ENCODE data around the gene PPP2R5C.

Gene PPP2R5C

DNA sequence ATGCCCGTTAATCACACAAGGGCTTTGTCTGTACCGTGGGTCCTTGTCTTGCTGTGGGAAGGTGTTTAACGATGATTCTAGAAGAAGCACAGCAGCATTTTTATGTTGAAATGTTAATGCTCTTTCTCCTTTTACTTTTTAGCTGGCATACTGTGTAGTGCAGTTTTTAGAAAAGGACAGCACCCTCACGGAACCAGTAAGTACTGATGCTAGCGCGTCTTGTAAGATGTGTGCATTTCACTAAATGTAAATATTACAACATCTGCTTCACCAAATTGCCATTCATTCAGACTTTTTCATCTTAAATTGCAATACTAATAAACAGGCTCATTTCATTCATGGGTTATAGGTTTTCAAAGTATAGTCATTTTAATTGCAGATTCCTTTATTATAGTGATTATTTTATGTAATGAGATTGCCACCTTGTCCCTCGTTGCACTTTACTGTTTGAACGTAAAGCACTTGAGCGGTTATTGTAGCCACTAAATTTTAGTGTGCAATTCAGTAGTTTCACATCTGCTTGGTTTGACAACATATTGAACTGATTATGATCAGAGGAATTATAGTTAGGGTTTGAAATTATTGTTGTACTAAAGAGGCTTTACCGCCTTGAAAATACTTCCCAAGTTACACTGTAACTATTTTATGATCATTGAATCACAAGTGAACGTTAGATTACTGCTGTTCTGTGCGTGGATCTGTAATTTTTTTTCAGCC, 133.0 kb downstream of the PPP2R5C start:
- no peak for DNase-seq

DNA sequence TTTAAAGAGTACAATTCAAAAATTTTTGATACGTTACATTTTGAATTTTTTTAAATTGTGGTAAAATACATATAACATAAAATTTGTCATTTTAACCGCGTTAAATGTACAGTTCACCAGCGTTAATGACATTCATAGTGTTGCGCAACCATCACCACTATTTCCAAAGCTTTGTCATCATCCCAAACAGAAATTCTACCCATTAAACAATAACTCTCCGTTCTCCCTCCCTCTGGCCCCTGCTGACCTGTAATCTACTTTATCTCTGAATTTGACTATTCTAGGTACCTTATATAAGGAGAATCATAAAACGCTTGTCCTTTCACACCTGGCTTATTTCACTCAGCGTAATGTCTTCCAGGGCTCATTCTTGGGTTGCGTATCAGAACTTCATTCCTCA, 133.7 kb downstream of the PPP2R5C start:
- DNase-seq = no peak

DNA sequence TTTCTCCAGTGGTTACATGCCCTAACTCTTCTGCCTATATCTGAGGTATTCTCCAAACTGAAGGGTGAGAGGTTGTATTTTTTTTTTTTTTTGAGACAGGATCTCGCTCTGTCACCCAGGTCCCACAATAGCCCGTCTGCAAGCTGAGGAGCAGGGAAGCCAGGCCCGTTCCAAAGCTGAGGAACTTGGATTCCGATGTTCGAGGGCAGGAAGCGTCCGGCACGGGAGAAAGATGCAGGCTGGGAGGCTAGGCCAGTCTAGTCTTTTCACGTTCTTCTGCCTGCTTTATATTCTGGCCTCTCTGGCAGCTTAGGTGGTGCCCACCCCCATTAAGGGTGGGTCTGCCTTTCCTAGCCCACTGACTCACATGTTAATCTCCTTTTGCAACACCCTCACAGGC, 135.8 kb downstream of the PPP2R5C start:
- DNase-seq = no peak

DNA sequence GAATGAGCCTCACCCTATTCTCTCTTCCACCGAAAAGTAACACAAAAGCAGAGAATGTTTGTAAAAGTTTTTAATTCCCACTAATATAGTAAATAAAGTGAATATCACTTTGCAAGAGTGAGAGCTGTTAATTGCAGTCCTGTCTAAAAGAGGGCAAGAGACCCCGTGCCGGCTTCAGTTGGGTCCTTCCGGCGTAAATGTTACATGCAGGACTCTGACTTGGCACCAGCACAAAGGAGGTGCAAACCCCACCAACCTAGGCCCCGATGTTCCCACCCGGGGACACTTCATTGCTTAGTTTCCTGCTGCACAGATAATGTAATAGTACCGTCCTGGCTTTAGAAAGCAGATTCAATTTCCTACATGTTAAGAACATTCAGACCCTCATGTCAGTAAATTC, 136.9 kb downstream of the PPP2R5C start:
- DNase-seq = no peak

DNA sequence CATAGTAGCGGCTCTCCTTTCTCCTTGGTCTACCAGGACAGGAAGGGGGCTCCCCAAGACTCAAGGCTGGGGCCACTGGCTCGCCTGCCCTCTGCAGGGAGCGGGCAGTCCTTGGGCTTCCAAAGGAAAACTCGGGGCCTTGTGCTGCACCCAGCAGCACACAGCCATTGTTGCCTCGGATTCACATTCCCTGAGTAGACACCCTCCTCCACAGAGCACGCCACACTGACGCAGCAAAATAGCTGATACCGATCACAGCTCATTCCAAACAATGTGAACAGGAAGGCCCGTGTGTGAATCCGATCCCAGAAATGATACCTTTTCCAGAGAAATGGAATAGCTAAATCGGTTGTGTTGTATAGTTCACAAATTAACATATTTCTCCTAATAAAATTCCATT, 137.8 kb downstream of the PPP2R5C start:
- no peak for DNase-seq

DNA sequence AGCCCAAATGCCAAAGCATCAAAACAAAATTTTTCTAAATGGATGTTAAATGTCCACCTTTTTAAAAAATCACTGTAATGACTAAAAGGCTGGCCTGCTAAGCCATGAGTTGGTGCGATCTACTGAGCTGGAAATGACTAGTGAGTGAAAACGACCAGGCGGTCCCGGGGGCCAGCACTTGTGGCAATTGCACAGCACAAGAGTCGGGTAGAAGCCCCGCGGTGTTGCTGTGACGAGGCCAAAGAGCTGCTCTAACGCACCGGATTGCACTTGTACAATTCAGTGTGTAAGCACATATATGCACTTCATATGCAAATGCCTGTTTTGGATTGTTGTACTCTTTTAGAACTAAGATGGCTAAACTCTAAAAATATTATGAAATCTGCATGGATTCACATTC, 138.7 kb downstream of the PPP2R5C start:
- DNase-seq = no peak

DNA sequence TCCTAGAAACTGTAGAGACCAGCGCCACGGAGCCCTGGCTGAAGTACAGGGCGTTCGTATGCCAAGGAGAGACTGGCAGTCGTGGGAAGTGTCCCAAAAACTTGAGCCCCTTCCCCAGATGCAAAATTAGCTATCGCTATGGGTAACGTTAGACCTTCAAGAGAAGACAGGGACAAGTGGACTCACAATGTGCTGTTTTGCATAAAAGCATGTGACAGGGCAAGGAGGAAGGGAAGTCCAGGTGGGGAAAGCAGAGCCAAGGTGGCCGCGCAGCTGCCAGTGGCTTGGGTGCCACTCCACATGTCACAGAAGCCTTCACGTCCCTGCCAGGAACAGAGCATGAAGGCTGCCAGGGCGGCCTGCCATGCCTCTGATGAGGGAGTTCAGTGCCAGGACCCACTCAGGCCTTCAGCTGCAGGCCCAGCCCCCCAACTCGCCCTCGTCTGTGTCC, 141.6 kb downstream of the PPP2R5C start:
- no peak for DNase-seq

DNA sequence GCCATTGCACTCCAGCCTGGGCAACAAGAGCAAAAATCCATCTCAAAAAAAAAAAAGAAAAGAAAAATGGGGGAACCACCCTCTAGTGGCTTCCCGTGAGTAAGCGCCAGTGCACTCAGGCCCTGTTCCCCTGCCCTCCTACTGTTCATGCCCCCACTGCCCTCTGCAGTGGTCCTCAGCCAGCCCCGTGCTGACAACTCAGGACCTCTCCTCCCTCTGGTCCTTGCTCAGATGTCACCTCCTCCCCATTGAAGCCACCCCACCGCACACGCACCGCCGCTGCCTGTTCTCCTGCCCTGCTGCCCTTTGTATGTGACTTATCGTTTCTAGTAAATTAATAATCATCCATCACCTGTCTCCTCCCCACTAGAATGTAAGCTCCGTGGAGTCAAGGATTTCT, 144.1 kb downstream of the PPP2R5C start:
- DNase-seq = no peak

DNA sequence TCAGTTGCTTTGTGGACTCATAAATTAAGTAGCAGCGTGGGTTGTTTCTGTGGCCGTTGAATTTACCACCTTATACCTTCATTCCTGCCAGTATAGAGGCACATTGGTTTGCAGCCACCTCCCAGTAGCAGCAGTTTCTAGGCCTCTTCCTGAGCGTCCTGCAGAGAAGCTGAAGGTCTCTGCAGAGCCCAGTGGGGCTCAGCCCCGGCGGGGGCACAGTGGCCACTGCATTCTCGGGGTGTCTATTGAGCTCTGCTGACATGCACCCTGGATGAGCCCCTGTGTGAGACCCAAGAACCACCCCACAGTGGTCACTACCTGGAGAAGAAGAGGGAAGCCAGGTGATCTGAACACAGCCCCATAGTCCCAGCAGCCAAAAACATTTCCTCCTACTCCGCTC, 145.1 kb downstream of the PPP2R5C start:
- DNase-seq = no peak

DNA sequence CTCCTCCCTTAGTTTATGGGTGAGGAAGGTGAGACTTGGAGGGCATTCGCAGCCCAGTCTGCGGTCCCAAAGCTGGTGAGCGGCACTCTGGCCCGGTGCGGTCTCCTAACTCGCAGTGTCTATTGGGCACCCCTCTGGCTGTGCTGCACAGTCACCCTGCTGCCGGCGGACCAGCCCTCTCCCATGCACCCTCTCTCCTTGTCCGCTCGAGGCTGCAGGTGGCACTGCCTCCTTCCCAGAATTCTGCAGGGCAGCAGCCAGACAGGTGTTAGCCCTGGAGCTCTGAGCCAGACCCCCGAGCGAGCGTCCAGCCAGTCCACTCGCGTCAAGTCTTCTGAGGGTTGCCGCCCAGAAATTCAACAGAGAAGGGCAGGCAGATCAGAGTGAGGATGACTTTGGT, 146.1 kb downstream of the PPP2R5C start:
- no peak for DNase-seq

DNA sequence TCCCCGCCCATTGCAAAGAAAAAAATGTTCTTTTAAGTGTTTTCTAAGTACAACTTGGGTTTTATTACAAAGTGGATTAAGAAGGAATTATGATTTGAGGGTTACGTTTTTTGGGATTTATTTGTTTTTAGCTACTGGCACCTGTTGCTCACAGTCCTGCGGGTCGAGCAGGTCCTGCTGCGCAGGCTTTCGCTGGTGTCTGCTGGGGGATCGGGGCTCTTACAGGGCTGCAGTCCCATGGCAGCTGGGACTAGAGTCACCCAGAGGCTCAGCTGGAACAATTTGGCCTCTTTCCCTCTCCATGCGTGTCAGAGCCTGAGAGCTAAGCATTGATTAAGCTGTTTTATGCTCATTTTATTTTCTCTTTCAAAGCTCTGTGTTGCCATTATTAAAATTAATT, 147.3 kb downstream of the PPP2R5C start:
- no peak for DNase-seq

DNA sequence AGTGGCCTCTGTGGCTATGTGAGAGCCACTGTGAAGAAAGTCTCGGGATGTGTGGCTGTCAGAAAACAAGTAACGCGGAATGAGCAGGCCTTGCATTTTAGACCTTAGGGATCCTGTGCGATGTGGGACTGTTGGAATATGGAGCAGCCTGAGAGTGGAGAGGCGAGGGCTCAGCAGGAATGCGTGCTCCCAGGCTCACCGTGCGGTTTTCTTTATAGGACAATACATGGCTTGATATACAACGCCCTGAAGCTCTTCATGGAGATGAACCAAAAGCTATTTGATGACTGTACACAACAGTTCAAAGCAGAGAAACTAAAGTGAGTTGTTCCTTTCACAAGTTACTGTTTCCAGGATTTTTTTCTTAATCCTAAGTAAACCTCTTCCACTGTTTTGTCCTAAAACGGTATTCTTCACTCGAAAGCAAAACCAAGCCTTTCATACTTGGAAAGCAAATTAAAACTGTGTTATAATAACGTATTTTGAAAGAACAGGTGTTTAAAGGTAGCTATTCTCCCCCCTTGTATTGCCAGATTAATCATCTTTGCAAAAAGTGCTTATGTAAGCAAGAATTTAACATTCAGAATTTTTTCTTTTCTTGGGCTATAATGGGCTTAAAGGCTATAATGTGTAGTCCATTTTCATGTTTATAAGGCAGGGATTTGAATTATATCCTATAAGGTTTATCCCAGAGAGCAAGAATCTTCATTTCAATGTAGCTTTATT, 148.0 kb downstream of the PPP2R5C start:
- DNase-seq = no peak

DNA sequence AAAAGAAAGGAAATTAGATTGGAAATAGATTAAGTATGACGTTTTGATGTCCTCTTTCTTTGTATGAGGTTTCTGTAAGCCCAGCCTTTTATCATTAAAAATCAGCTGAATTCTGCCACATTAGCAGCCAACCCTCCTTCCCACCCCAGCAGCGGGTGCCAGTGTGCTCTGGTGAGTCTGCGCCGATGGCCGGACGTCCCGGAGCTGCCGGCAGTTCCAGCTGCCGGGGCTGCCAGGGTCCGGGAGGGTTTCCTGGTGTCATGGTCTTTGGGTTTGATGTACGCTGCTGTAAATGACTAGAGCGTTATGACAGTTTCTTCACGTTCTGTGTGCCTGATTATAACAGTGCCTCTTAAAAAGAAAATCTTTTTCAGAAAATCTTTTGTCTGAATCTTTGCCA, 151.3 kb downstream of the PPP2R5C start:
- DNase-seq = no peak

DNA sequence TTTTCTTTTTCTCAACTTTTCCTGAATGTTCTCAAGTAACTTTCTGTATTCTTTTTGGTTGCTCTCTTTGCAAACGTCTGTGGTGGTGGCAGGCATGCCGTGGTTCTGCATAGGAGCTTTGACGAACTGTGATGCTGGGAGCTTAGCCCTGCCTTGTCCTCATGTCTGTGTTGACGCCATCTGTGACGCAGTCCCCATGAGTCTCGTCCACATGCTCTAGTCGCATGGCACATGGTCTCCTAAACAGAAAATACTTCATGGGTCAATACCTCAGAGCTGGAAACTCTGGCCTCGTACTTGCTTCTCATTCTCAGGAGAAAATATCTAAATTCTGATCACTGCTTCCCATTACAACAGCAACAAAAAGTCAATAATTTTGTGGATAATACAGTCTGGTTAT, 152.6 kb downstream of the PPP2R5C start:
- DNase-seq = no peak

DNA sequence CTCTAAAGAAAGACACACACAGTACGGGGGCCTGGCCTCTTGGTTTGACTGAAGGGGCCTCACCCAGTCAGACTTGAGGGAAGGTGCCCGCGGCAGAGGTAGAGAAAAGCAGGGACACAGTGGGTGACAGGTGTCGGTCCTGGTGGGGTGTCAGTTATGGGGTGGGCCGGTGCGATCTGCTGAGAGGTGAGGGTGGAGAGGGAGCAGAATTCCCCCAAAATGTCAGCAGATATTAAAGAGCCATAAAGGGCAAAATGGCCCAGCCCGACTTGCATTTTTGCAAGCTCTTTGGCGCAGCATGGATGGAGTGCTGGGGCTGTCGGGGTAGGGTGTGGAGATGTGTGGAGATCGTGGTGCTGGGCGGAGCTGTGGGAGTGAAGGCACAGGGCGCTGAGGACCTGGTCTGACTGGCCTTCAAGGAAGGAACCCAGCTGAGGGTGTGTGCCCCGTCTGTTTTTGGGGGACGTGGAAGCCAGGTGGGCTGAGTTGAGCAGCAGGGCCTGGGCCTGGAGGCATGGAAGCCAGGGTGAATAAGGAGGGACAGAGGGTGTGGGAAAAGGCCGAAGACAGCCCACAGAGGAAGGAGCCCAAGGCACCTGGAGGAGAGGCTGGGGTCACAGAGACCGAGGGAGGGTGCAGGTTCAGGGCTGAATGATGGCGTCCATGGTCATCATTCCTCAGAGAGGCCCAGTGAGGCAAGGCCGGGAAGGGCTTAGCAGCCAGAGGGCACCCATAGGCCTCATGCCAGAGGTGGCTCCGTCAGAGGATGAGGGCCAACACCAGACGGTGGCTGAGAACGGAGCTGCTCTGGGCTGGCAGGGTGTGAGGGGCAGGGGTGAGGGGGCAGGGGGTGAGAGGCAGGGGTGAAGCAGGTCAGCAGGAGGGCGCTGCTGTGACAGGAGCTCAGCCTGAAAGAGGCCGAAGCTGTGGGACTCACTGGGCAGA, 154.6 kb downstream of the PPP2R5C start:
- no peak for DNase-seq

DNA sequence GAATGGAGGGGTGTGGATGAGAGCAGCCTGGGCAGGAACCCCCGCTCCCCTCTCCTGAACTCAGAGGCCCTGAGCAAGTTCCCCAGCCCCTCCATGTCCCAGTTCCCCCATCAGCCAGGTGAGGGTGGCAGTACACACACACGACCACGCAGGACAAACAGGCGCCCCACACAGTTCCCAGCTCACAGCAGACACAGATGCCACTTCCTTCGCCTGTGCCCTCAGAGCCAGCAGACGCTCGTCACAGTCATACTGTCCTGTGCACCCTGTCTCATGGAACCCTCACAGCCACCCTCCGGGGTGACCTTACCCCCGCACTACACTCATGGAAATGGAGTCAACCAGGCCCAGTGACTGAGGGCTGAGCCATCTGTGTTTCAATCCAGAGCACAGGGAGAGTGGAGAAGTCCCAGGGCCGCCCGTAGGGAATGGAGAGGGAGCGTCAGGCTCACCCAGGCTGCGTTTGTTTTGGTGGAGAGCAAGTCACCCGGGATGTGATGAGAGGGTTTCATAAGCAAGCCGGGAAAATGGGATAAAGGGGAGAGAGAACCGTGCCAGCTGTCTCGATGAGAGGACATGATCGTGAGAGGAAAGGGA, 155.4 kb downstream of the PPP2R5C start:
- DNase-seq = no peak

DNA sequence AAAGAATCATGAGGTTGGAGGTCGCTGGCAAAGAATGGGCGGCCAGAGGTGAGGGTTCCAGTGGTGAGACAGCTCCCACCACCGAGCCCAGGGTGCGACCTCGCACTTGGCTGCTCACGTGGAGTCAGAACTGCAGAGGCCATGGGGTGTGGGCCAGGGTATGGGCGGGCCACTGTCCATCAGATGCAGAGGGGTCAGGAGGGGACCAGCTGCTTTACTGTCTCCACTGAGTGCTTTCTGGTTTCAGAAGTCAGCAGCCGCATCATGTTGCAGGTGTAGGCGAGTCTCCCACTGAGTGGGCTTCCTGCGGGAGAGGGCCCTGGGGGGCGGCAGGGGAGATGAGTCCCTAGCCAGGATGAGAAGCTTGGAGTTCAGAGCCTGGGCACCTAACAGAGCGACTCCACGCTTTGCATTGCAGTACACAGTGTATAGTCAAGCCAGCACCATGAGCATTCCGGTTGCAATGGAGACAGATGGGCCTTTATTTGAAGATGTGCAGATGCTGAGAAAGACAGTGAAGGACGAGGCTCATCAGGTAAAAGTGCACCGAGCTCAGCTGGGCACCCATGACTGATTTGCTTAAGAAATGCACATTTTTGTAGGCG, 156.0 kb downstream of the PPP2R5C start:
- DNase-seq = no peak

DNA sequence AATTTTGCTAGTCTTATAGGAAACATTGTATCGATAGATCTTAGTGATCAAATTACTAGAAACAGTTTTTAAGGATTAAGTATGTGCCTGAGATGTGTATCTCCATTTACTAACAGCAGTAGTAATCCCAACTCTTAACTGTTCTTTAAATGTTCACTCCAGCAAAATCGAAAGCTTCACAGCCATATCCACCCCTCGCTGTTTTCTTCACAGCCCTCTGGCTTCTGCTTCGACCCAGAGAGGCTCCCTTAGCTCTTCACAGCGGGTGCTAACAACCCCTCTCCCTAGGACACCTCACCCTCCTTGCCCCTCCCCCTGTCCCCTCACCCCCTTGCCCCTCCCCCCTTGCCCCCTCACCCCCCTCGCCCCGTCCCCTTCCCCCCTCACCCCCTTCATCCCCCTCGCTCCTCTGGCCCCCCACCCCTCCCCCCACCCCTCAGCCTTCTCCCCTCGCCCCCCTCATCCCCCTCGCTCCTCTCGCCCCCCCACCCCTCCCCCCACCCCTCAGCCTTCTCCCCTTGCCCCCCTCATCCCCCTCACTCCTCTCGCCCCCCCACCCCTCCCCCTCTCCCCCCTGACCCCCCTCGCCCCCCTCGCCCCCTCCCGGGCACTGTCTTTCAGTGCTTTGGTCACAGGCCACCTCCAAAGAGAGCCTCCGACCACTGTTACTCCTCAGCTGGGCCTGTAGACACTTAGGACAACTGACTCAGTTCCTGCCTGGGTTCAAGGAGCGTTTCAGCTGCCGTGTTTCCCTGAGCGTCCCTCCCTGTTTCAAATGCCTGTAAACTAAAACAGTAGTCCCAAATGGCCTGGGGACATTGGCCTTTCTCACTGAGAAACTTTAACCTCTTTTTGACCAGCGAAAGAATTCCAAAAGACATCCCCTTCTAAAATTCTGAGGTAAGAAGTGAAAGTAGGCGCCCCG, 156.8 kb downstream of the PPP2R5C start:
- no peak for DNase-seq

DNA sequence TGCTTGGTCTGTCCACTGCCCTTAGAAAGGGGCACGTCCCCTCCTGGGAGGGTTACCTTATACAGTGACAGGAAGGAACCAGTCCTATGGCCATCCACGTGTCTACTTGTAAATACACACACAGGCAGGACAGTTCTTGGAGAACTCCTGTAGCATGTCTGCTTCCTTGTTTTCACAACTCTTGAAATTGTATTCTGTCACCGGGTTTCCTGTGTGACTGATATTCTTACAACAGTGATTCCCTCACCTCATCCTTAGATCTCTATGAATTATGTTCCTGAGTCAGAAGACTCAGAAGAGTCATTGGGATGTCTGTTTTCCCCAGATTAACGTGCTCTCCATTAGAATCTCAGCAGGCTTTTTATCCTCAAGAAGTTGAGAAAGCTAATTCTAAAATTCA, 158.8 kb downstream of the PPP2R5C start:
- DNase-seq = no peak

DNA sequence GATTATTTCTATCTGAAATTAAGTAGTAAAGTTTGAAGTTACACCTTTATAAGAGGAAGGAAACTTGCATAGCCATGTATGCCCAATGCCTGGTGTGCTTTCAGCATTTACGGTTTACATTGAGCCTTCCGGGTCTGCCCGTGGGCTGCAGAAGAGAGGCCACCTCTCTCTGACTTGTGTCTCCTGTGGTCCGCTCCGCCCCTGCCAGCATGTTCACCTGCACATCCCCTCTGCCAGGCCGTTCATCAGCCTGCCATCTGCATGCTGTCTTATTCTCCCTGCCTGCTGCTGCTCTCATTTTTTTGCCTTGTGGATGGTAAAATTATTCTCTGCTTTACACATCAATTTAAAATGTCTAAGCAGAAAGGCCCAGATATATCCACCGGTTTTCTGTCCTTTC, 161.4 kb downstream of the PPP2R5C start:
- no peak for DNase-seq

DNA sequence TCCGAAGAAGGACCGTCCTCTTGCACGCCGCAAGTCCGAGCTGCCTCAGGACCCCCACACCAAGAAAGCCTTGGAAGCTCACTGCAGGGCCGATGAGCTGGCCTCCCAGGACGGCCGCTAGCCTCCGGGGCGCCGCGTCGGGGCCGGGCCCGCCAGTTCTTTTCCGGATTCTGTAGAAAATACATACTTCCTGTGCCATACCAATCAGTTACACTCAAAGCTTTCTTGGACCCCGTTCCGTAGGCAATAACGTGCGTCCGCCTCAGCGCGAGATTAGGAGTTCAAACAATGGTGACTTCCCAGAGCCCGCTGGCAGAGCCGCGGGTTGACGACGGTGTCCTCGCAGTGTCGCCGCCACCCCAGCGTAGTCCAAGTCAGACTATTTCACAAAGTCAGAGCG, 163.6 kb downstream of the PPP2R5C start:
- DNase-seq = no peak

DNA sequence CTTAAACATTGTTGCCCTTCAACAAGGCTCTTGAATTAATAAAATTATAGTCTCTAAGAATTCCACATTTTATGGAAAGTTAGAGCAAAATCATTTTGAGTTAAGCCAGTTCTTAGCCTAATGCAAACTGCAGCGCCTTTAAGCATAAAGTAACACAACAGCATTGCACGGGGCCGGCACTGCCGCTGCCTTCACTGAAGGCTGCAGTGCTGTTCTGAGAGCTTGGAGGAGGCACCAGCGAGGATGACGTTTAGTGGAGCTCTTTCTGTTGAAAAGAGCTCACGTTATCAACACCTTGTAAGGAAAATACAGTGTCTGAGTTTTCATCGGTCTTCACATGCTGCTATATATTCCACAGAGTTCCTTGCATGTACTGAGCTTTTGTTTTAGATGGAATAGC, 164.6 kb downstream of the PPP2R5C start:
- no peak for DNase-seq

Measured in fibroblast of skin of right biceps (primary cell).